ENCODE data around the gene RARRES1.

- TF ChIP-seq CTCF (IDR thresholded peaks at IDR 0.05) (no peak), POLR2A (IDR thresholded peaks at IDR 0.05) (no peak), POLR2AphosphoS5 (IDR thresholded peaks at IDR 0.05) (no peak)
Observed at GRCh38 chr3:158773166-158773565, 40.9 kb upstream of the RARRES1 start.

Data from prostate gland (tissue), 2 donors.